22Rv1 (cell line): ENCODE results near the gene RPS3.
"Not testable (repeated sequence)": the region's sequence is repeated elsewhere in the genome, so short reads cannot be mapped to it uniquely, and the experiment has no call there.

Source experiments
- H3K27ac ChIP-seq: fragments of 450-650 bp; 2 replicates; pipeline ENCODE4 v1.5.1; 2017
- ZFX ChIP-seq: fragments of 450-650 bp; IDR thresholded peaks from 2 replicates; pipeline ENCODE4 v1.6.1; 2017; ENCODE audit warnings: antibody characterized with exemption, borderline replicate concordance
- TF ChIP-seq, protein P1 (sequence below): fragments of 450-650 bp; IDR thresholded peaks from 2 replicates; pipeline ENCODE4 v1.5.1; 2017; ENCODE audit warnings: mild to moderate bottlenecking

RPS3 gene

DNA sequence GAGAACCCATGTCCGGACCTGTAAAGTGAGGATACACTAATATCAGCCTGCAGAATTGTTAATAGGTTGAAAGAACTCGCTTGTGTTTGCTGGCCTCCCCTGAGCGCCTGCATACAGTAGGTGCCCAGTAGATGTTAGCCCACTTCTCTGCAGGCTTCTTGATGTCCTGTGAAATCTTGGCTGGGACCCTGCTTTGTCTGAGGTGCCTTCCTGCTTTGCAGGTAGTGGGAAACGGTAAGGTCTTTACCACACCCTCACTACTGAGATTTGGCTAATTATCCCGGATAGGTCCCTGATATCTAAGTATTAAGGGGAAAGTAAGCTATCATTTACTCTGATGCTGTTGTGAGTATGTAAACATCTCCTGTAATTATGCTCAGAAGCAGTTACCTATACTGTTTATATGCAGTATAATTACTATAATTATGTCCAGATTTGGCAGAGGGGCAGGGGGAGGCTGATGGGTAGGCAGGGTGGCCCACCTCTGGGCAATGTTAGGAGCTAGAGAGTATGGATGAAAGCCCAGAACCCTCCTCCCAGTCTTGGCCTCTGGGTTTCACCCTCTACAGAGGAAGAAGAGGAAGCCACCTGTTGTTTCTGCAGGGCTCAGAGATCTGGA is 46.6 kb upstream of the RPS3 start:
- no peak for TF ChIP-seq ZFX
- TF ChIP-seq, protein P1, sequence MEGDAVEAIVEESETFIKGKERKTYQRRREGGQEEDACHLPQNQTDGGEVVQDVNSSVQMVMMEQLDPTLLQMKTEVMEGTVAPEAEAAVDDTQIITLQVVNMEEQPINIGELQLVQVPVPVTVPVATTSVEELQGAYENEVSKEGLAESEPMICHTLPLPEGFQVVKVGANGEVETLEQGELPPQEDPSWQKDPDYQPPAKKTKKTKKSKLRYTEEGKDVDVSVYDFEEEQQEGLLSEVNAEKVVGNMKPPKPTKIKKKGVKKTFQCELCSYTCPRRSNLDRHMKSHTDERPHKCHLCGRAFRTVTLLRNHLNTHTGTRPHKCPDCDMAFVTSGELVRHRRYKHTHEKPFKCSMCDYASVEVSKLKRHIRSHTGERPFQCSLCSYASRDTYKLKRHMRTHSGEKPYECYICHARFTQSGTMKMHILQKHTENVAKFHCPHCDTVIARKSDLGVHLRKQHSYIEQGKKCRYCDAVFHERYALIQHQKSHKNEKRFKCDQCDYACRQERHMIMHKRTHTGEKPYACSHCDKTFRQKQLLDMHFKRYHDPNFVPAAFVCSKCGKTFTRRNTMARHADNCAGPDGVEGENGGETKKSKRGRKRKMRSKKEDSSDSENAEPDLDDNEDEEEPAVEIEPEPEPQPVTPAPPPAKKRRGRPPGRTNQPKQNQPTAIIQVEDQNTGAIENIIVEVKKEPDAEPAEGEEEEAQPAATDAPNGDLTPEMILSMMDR, result no peak
- peak overlapping the region; percentile 72 for H3K27ac ChIP-seq

DNA sequence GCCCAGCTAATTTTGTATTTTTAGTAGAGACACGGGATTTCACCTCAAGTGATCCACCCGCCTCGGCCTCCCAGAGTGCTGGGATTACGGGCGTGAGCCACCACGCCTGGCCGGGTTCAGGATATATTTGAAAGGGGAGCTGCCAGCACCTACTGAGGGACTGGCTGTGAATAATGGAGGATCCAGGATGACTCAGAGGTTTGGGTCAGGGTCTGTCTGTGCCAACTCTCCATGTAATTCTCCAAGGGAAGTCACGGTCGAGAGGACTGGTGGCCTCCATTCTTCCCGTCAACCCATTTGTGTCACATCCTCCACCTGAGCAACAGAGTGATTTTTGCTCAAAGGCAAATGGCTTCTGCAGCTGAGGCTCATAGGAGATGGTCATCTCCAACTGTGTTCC is 44.3 kb upstream of the RPS3 start:
- no peak overlapping the region for H3K27ac ChIP-seq
- TF ChIP-seq ZFX, result no peak
- TF ChIP-seq, protein P1, result no peak

DNA sequence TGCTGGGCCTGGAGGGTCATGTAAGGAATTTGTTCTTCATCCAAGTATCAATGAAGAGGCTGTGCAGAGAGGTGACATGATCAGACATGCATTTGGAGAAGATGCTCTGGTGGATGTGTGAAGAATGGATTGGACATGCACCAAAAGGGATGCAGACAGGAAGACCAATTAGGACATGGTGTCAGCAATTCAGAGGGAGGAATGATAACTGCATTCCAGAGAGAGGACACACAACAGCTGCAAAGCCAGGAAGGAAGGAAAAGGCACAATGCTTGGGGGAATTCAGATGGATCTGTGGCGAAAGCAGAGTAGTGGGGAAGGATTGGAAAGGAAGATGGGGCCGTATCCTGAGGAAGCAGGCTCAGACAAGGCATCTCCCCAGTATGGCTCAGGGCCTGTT is 42.7 kb upstream of the RPS3 start:
- TF ChIP-seq ZFX, result no peak
- TF ChIP-seq, protein P1, result no peak
- no peak overlapping the region for H3K27ac ChIP-seq

DNA sequence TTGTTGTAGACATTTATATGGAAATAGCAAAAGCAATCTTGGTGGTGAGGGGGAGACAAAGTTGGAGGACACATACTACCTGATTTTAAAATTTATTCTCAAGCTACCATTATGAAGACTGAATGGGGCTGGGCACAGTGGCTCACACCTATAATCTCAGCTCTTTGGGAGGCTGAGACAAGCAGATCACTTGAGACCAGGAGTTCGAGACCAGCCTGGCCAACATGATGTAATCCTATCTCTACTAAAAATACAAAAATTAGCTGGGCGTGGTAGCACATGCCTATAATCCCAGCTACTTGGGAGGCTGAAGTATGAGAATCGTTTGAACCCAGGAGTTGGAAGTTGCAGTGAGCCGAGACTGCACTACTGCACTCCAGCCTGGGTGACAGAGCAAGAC is 37.0 kb upstream of the RPS3 start:
- H3K27ac ChIP-seq, result not testable (repeated sequence)

DNA sequence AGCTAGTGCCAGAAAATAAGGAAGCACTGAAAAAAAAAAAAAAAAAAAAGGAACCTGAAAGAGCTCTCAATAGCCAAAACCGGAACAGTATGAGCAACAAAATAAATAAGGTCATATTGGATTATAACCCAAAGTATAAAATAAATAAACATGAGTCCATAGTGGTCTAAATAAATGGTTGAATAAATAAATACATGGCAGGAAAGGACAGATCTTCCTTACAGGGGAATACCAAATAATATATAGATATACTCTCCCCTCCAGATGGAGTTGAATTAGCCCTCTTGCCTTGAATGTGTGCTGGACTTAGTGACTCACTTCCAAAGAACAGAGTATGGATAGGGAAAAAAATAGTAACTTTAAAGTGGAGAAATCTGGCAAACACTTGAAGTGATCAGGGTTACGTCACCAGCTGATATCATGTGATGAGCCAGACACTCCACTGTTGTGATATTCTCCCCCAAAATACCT is 33.6 kb upstream of the RPS3 start:
- TF ChIP-seq, protein P1, result no peak
- TF ChIP-seq ZFX, result no peak
- no peak overlapping the region for H3K27ac ChIP-seq

DNA sequence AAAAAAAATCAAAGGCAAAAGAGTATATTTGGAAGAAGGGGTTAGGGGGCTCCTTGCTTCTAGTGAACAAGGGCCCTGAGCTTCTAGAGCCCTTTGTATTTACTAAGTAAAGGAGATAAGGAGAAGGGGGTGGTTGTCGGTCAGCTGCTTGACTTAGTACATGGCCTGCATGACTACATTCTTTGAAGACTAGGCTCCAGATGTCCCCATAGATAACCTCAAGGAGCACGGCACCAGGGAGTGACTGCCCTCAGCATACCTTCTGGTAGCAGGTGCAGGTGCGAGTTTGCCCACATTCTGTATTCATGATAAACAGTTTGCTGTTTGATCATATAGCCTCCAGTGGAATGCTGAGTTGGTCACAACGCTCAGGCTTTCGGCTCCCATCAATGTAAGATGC is 32.5 kb upstream of the RPS3 start:
- not testable (repeated sequence) for H3K27ac ChIP-seq

DNA sequence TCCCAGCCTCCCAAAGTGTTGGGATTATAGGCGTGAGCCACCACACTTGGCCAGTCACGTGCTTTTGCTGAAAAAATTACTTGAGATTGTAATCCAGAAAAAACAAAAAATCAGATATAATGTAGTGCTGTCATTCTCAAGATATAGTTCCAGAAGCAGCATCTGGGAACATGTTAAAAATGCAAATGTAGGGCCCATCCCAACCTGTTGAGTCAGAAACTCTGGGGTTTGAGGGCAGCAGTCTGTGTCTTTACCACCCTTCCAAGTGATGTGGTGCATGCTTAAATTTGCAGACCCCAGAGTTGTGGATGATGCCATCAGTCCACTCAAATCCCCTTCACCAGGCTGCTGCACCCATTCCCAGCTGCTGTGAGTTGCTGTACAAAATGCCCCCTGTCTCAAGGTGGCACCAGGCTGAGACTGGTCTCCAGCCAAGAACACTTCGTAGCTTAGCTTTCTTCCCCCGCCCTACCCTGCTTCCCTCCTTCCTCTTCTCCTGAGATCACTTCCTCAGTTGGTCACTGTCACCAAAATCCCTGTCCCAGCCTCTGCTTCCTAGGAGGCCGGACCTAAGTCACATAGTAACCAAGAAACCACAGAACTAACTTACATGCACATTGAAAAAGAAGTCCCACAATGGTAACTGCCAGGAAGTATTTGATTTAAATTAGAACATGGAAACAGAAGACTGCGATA is 29.6 kb upstream of the RPS3 start:
- TF ChIP-seq, protein P1, result no peak
- no peak for TF ChIP-seq ZFX
- no peak overlapping the region for H3K27ac ChIP-seq

DNA sequence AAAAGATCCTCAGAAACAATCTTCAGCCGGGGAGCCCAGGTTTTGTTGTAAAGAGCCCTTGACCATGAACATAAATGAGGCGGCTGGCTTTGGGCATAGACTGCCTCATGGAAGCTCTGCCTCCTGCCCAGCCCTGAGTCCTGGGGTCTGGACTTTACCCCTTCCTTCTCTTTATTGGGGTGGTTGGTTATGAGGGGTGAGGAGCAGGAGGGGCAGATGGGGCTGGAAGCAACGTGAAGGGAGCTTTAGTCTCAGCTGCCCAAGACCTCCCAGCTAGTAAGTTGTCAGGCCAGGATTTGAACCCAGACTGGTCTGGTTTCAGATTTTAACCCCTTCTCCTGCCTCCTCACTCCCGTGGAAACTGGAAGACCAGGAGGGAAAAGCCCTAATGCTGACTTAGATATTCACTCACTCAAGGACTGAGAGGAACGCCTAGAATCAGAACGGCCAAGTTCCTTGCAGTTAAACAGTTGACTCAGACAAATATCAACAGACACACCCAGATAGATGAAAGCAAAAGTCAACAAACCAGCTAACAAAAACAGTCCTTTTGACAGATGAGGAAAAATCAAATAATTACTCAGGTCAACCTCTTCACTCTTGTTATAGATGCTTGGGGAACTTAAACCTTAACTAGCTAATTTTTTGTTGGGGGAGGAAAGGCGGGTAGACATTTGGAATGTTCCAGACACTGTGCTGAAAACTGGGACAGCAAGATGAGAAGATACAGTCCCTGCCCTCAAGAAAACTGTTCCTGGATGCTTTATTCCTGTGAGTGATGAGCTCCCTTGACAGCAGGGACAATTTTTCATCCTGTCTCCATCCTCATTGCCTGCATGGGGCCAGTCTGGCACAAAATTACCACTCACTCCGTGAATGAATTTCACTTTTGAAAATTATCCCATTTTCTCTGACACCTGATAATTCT is 27.1 kb upstream of the RPS3 start:
- no peak for TF ChIP-seq ZFX
- TF ChIP-seq, protein P1, result no peak
- peak overlapping the region; percentile 88 for H3K27ac ChIP-seq
